Measurements from ENCODE around the gene C12orf75.
"Not testable (repeated sequence)": the region's sequence is repeated elsewhere in the genome, so short reads cannot be mapped to it uniquely, and the experiment has no call there.

Gene C12orf75

GRCh38 chr12:105330283-105330930 is at the start of gene C12orf75:
TSS of gene C12orf75 (plus strand) at chr12:105330691. CDS start at chr12:105330892, 201 bp downstream.
- DNase-seq (ENCODE audit: low read depth) = peak; percentile 71

GRCh38 chr12:105280966-105281693 is 49.4 kb upstream of the C12orf75 start:
- DNase-seq (ENCODE audit: low read depth) = no peak

- DNase-seq (ENCODE audit: low read depth) = no peak
Observed at GRCh38 chr12:105281694-105282049, 48.8 kb upstream of the C12orf75 start.

GRCh38 chr12:105285378-105285777 is 45.1 kb upstream of the C12orf75 start:
- DNase-seq (ENCODE audit: low read depth) = no peak

- DNase-seq (ENCODE audit: low read depth) = no peak
Observed at GRCh38 chr12:105287408-105287807, 43.1 kb upstream of the C12orf75 start.

DNA sequence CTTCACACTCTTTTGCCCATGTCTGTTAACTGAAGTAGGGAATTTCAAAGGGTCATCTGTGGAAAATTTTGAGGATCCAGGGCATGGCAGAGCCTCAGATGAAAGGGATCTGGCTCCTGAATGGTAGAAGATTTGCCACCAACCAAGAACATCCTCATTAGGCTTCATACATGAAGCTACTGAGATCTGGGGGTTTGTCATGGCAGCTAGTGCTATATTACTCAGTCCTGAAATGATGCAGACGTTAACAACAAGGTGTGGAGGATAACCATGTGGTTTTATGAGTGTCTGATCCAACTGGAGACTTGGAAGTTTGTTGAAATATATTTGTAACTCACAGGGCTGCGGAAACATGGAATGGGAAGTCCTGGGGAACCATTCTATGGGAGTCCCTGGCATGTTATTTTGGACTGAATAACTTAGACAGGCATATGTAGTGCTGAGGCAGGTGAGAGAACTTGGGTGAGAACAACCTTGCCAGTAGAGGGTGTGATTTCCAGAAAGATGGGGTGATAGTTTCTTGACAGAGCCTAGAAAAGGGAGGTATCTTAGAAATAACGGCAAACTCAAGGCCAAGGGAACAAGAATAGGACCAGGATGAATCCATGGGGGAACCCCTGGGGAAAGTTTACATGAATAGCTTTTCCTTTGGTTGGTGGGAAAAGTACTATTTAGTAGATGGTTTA is 42.0 kb upstream of the C12orf75 start:
- DNase-seq (ENCODE audit: low read depth) = no peak

- DNase-seq (ENCODE audit: low read depth) = no peak
Observed at GRCh38 chr12:105289114-105289904, 41.2 kb upstream of the C12orf75 start.

GRCh38 chr12:105291531-105291930 is 39.0 kb upstream of the C12orf75 start:
- no peak for DNase-seq (ENCODE audit: low read depth)

DNA sequence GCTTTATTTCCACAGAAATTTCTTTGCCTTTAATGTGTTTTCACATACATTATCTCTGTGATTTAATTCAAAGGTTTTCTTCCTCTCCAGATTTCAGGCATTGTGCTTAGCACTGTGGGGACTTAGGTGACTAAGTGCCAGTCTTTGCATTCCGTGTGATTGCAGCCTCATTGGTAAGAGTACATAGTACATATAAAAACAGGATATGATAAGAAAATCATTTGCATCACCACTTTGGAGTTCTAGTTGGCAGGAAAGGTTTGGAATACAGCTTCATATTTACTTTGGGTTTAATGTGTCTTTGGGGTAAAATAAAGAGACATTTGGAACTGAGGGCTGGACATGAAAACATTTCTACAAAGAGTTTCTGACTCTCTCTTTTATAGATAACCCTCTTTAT is 37.8 kb upstream of the C12orf75 start:
- no peak for DNase-seq (ENCODE audit: low read depth)

DNA sequence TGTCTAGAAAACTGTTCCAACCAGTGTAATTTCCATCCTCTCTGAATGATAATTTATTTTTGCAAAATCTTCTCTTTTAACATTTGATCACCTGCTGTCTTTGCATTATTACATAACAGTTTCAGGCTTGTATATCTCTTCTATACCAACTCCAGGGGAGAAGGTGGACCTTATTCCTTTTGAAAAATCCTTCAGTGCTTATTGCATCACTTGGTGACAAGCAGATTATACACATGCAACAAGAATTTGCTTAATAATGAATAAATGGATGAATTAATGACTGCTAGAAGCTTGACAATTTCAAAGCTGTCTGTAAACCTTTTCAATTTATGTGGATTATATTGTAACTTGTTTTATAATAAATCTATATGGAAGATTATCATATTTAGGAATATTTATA is 37.3 kb upstream of the C12orf75 start:
- DNase-seq (ENCODE audit: low read depth) = no peak

GRCh38 chr12:105294161-105294560 is 36.3 kb upstream of the C12orf75 start:
- DNase-seq (ENCODE audit: low read depth) = no peak

DNA sequence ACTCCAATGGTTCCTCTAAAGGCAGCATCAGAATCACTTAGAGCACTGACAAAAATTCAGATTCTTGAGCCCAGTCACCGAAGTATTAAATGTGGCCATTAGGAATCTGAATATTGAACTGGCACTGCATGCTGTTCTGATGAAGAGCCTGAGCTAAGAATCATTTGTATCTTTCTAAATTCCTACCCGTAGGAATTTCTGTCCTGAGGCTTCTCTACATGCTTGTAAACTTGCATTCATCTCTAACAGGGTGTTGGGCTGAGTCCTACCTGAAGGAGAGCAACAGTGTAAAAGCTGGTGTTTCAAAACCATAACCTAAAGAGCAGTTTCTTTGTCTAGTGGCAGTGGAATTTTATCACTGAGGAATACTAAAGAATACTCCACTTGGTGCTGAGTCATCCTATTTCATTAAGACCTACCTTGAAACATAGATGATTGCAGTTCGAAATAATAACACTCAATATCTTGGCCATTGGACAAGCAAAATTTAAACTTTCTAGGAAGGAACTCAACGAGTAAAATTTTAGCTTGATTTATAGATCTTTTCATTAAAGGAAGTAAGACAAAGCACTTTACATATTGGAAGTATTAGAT is 35.5 kb upstream of the C12orf75 start:
- DNase-seq (ENCODE audit: low read depth) = no peak

GRCh38 chr12:105296116-105297089 is 34.1 kb upstream of the C12orf75 start:
- no peak for DNase-seq (ENCODE audit: low read depth)

DNA sequence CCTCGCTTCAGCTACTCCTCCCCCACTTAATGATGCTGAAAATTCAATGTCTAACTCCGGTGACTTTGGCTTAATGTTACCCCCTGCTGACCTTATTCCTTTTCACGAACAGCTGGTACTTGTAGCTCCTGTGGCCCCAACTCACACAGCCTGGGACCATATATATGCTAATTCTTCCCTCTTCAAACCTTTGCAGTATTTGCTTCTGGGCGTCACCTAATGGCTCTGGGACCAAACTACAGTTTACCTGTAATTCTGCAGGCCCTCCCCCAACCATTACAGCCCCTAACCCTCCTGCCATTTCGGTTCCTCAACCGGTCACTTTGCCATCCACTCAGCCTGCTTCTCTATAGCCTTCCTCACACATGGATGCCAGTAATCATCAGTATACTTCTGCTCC is 29.6 kb upstream of the C12orf75 start:
- DNase-seq (ENCODE audit: low read depth) = no peak

DNA sequence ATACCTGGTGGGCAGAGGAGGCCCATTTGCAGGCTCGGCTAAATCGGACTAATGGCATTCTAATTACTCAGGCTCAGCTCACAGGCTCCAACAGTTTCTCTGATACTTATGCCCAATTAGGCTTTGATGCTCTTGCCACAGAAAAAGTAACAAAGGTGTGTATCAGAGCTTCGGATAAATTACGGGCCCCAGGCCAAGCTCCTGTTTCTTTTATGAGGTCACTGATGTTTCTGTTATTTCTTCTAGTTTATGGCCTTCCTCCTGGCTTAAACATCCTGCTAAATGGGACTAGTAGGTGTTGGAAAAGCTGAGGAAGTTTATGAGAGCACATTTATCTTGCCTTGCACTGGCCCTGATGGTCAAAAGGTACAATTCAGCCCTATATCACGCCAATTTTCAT is 28.8 kb upstream of the C12orf75 start:
- DNase-seq (ENCODE audit: low read depth) = no peak

- DNase-seq (ENCODE audit: low read depth) = not testable (repeated sequence)
Observed at GRCh38 chr12:105302986-105303385, 27.5 kb upstream of the C12orf75 start.

- DNase-seq (ENCODE audit: low read depth) = not testable (repeated sequence)
Observed at GRCh38 chr12:105304626-105305025, 25.9 kb upstream of the C12orf75 start.

DNA sequence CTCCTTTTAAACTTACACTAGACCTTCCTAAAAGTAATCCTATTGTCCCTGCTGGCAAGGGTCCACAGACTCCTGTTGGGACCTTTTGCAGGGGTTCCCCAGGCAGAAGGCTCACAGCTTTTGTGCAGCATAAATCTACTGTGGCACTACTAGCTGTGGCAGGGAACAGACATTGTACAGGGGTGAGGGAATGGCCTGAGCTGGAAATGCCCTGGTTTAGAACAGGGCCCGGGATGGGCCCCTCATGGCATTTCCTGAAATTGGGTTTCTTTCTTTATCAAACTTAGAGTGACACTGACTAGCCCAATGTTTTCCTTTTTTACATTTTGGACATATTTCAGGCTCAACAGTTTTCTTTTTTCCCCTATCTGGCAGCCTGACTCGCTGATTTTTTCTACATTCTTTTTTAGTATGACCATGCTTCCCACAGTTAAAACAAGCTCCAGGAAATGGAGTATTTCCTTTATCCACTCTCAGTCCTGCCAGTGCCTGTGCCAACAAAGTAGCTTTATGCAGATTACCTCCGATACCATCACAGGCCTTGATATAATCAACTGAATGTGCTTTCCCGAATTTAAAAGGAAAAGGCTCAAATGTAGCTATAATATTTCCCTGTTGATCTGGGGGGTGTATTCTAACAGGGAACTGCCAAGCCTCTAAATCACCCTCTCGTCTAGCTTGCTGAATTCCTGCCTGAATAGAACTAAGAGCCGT is 22.7 kb upstream of the C12orf75 start:
- not testable (repeated sequence) for DNase-seq (ENCODE audit: low read depth)

- not testable (repeated sequence) for DNase-seq (ENCODE audit: low read depth)
Observed at GRCh38 chr12:105308839-105309238, 21.7 kb upstream of the C12orf75 start.

- DNase-seq (ENCODE audit: low read depth) = not testable (repeated sequence)
Observed at GRCh38 chr12:105309384-105309783, 21.1 kb upstream of the C12orf75 start.
